Panc1 (cell line): ENCODE results near the gene PXYLP1. TPM values are rescaled to one million over a fixed set of nuclear protein-coding genes. Genes with fewer than 3 reads are reported as not detected.

ENCODE experiments used
- ATAC-seq: fragments of 200-7000 bp; cut with Tn5 transposase; 2 replicates; pipeline ENCODE4 v1.9.1; 2020; ENCODE audit warnings: mild to moderate bottlenecking, moderate library complexity
- BruUV-seq: library from RNA; stranded (reverse); fragments of 400-500 nt; replicated peaks from 2 replicates; lab custom pipeline; 2021; lab: Mats Ljungman, UMichigan
- CTCF ChIA-PET: fragments of 300-600 bp; sonication (Branson Sonifier 250); formaldehyde crosslinking; loops from one replicate; lab custom pipeline; 2022; ENCODE audit warnings: antibody characterized with exemption; lab: Charles Lee
- POLR2A ChIA-PET: fragments of 300-600 bp; sonication (Branson Sonifier 250); formaldehyde crosslinking; loops from one replicate; lab custom pipeline; 2022; ENCODE audit warnings: antibody characterized with exemption; lab: Charles Lee
- DNase-seq: peaks from one replicate; pipeline ENCODE4 v3.0.0-alpha.2; 2010; ENCODE audit warnings: low read depth, low spot score
- H3K27ac ChIP-seq: 2 replicates; pipeline ENCODE4 v1.5.1; 2011; ENCODE audit warnings: mild to moderate bottlenecking, low read length, inconsistent platforms
- H3K27me3 ChIP-seq: fragments of 200-500 bp; sonication (Bioruptor generic); 2 replicates; pipeline ENCODE4 v1.6.0; 2014; ENCODE audit warnings: low read length, inconsistent platforms; ENCODE audit not compliant: control insufficient read depth, insufficient read depth
- H3K36me3 ChIP-seq: fragments of 200-500 bp; sonication (Bioruptor generic); 2 replicates; pipeline ENCODE4 v1.5.1; 2014; ENCODE audit warnings: inconsistent platforms, mild to moderate bottlenecking, low read length, moderate library complexity; ENCODE audit not compliant: control insufficient read depth, insufficient read depth
- H3K4me1 ChIP-seq: 2 replicates; pipeline ENCODE4 v1.5.1; 2011; ENCODE audit warnings: inconsistent platforms, mild to moderate bottlenecking, low read length, moderate library complexity; ENCODE audit not compliant: control insufficient read depth, insufficient read depth
- H3K4me3 ChIP-seq, 2 experiments: 2 replicates each; pipeline ENCODE4 v1.5.1; 2011 to 2012; ENCODE audit warnings: low read depth in 2 of 2, low read length in 2 of 2, mild to moderate bottlenecking in 2 of 2, inconsistent platforms in 1 of 2, moderate library complexity in 1 of 2
- H3K9me3 ChIP-seq: fragments of 200-500 bp; sonication (Bioruptor generic); 2 replicates; pipeline ENCODE4 v1.5.1; 2014; ENCODE audit warnings: low read depth, mild to moderate bottlenecking, inconsistent platforms, low read length, moderate library complexity; ENCODE audit not compliant: control insufficient read depth, insufficient read depth
- CTCF ChIP-seq: fragments of 450-650 bp; IDR thresholded peaks from 2 replicates; pipeline ENCODE4 v1.5.1; 2017; ENCODE audit warnings: mild to moderate bottlenecking
- POLR2AphosphoS5 ChIP-seq: IDR thresholded peaks from 2 replicates; pipeline ENCODE4 v1.6.1; 2012; ENCODE audit warnings: mild to moderate bottlenecking, low read depth, low read length, moderate library complexity
- REST ChIP-seq, 2 experiments: IDR thresholded peaks; 2 replicates each; pipeline ENCODE4 v1.6.1; 2011 to 2012; ENCODE audit warnings: low read depth in 2 of 2, control low read depth in 1 of 2, low read length in 1 of 2, mild to moderate bottlenecking in 1 of 2, moderate library complexity in 1 of 2; ENCODE audit not compliant: insufficient read depth in 1 of 2
- SIN3A ChIP-seq: IDR thresholded peaks from 2 replicates; pipeline ENCODE4 v1.6.1; 2012; ENCODE audit warnings: low read depth, mild to moderate bottlenecking, low read length, moderate library complexity, borderline replicate concordance; ENCODE audit not compliant: insufficient read depth
- TCF7L2 ChIP-seq: IDR thresholded peaks from 2 replicates; pipeline ENCODE4 v1.6.1; 2011; ENCODE audit warnings: mild to moderate bottlenecking, low read depth, low read length, inconsistent platforms
- in situ Hi-C: cut with HindIII; loops from 2 replicates; pipeline ENCODE4 v1.10.0; 2016; ENCODE audit warnings: low sequenced_read_pairs, low pct_unique_long_range_greater_than_20kb
- intact Hi-C: fragments of 100-400 bp; cut with micrococcal nuclease; formaldehyde crosslinking; loops from one replicate; pipeline ENCODE4 v1.10.0; 2022; ENCODE audit not compliant: unreplicated experiment
- total RNA-seq: library from RNA; stranded (reverse); gene quantifications from one replicate; pipeline ENCODE4 v1.2.1, GENCODE V29; 2021; ENCODE audit not compliant: unreplicated experiment

Gene PXYLP1
- total RNA-seq, 1 experiment from 2014 or later, result 1.4 TPM

- BruUV-seq, result no TSS peak
- in situ Hi-C loops (no loop called here), intact Hi-C loops (no loop called here)
- TF ChIP-seq REST (IDR thresholded peaks at IDR 0.05; ENCODE audit: insufficient read depth in 1 of 2, low read depth in 2 of 2, low read length in 1 of 2) (no peak), TCF7L2 (no peak), CTCF (no peak), SIN3A (no peak), POLR2AphosphoS5 (no peak)
- H3K4me1 ChIP-seq, result no peaks in the 10 kb centered on the region
- no peaks in the 10 kb centered on the region for H3K27me3 ChIP-seq
- H3K36me3 ChIP-seq, result no peaks in the 10 kb centered on the region
- ChIA-PET CTCF (no interaction called here), POLR2A (no interaction called here)
- no peaks in the 10 kb centered on the region for H3K9me3 ChIP-seq
- H3K27ac ChIP-seq, result no peak overlapping the region
- no peak for DNase-seq
- H3K4me3 ChIP-seq, result no peak overlapping the region
- ATAC-seq, result no peak
These were observed 92.5 kb downstream of the PXYLP1 start for GRCh38 chr3:141323936-141324704.

DNA sequence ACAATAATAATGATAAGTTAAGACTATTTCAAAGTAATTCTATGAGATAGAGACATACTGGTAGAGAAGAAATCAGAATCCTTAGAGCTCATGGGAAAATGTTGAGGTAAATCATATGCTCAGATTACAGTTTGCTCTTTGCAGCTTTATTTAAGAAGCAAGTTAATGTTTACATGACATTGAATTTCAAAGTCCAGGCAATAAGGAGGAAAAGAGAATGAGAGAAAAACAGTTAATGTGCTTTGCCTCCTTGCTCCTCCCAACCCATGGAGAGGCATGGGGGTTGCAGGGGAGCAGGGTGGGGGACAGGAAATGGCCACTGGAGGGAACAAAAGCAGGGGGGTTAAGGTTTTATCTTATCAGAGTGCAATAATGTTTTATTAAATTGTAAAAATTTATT is 94.5 kb downstream of the PXYLP1 start:
- Histone ChIP-seq H3K4me1 (no peaks in the 10 kb centered on the region), H3K4me3 (no peak overlapping the region), H3K36me3 (no peaks in the 10 kb centered on the region), H3K27ac (no peak overlapping the region), H3K27me3 (no peaks in the 10 kb centered on the region), H3K9me3 (no peaks in the 10 kb centered on the region)
- no TSS peak for BruUV-seq
- in situ Hi-C loops, result no loop called here
- intact Hi-C loops, result no loop called here
- no peak for DNase-seq
- ChIA-PET POLR2A (no interaction called here), CTCF (interaction anchor here (0.6 kb wide), 1 partner anchor 42 kb away, joined by 3 read pairs; no protein-coding TSS in a partner anchor)
- TF ChIP-seq CTCF (no peak), SIN3A (no peak), TCF7L2 (no peak), REST (IDR thresholded peaks at IDR 0.05; ENCODE audit: insufficient read depth in 1 of 2, low read depth in 2 of 2, low read length in 1 of 2) (no peak), POLR2AphosphoS5 (no peak)
- ATAC-seq, result no peak
